Right lobe of liver (tissue), 4 donors: ENCODE data around the gene KAZN.

Experiments used
- CTCF ChIP-seq, 4 donors: fragments of 200-600 bp in 3 of 4; fragments of 450-650 bp in 1 of 4; IDR thresholded peaks; one replicate each; pipeline versions ENCODE4 v1.5.1 to v1.8.0; 2016 to 2022; ENCODE audit warnings: antibody characterized with exemption in 4 of 4, mild to moderate bottlenecking in 2 of 4
- POLR2A ChIP-seq: fragments of 450-650 bp; IDR thresholded peaks from one replicate; pipeline ENCODE4 v1.6.1; 2017; ENCODE audit warnings: antibody characterized with exemption, mild to moderate bottlenecking
- donor health status: DM: no; HTN: no; CAD: no.
- donor health status: DM: no; HTN: no; CAD: no.
- donor health status: DM: no; HTN: yes; CAD: no.

- TF ChIP-seq CTCF (IDR thresholded peaks at IDR 0.05) (no peak), POLR2A (no peak)
Measured at GRCh38 chr1:14735841-14736240, 137.4 kb downstream of the KAZN start.
